DMS114 treated with DMSO at 0.1 percent for 48 hours (cell line): ENCODE measurements around the gene DNAAF5.
"Not testable (repeated sequence)": the region's sequence is repeated elsewhere in the genome, so short reads cannot be mapped to it uniquely, and the experiment has no call there.

Source experiments
- DNase-seq: peaks from one replicate; lab custom pipeline; 2025; ENCODE audit not compliant: unreplicated experiment; lab: John Stamatoyannopoulos, UW

Gene DNAAF5

DNA sequence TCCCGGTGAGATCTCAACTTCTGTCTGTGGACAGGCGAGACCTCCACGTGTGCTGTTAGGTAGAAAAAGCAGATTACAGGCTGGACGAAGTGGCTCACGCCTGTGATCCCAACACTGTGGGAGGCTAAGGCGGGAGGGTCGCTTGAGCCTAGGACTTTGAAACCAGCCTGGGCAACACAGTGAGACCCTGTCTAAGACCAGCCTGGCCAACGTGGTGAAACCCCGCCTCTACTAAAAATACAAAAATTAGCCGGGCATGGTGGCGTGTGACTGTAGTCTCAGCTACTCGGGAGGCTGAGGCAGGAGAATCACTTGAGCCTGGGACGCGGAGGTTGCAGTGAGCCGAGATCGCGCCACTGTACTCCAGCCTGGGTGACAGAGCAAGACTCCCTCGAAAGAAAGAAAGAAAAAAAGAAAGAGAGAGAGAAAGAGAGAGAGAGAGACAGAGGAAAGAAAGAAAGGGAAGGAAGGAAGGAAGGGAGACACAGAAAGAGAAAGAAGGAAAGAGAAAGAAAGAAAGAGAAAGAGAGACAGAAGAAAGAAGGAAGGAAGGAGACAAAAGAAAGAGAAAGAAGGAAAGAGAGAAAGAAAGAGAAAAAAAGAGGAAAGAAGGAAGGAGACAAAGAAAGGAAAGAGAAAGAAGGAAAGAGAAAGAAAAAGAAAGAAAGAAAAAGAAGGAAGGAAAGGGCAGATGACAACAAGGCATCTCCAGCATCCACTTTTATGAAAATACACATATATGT lies 76.2 kb downstream of the DNAAF5 start:
- DNase-seq = no peak

DNA sequence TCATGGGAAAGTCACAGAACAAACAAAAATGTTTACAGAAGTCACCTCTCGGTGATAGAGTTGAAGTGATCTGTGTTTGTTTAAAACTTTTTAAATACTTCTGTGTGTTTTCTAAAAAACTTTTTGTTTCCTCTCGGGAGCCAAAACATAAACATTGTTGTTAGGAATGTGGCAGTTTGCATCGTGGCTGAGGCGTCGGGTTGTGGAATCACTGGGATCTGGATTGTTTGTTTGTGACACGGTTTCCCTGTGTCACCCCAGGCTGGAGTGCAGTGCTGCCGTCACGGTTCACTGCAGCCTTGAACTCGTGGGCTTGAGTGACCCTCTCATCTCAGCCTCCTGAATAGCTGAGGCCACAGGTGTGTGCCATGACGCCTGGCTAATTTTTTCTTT lies 76.7 kb downstream of the DNAAF5 start:
- DNase-seq = no peak

DNA sequence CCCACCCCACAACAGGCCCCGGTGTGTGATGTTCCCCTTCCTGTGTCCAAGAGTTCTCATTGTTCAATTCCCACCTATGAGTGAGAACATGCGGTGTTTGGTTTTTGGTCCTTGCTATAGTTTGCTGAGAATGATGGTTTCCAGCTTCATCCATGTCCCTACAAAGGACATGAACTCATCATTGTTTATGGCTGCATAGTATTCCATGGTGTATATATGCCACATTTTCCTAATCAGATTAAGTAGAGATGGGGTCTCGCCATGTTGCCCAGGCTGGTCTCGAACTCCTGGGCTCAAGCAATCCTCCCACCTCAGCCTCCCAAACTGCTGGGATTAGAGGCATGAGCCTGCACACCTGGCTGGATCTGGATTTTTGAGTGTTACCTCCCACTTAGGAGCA lies 77.3 kb downstream of the DNAAF5 start:
- DNase-seq = not testable (repeated sequence)

DNA sequence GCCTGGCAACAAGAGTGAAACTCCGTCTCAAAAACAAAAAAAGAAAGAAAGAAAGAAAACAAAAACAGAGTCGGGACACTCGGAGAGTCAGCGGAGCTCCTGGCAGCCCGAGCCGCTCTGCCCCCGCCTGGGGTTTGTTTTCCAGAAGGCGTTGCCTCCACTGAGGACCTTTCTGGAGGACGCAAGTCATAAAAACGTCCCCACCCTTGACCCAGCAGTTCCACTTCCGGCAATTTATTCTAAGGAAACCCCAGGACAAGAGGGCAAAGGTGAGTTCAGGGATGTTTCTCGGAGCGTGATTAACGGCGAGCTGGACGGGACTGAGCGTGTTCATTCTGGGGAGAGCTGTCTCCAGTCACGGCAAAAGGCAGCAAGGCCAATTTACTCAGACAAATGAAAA lies 78.8 kb downstream of the DNAAF5 start:
- no peak for DNase-seq

DNA sequence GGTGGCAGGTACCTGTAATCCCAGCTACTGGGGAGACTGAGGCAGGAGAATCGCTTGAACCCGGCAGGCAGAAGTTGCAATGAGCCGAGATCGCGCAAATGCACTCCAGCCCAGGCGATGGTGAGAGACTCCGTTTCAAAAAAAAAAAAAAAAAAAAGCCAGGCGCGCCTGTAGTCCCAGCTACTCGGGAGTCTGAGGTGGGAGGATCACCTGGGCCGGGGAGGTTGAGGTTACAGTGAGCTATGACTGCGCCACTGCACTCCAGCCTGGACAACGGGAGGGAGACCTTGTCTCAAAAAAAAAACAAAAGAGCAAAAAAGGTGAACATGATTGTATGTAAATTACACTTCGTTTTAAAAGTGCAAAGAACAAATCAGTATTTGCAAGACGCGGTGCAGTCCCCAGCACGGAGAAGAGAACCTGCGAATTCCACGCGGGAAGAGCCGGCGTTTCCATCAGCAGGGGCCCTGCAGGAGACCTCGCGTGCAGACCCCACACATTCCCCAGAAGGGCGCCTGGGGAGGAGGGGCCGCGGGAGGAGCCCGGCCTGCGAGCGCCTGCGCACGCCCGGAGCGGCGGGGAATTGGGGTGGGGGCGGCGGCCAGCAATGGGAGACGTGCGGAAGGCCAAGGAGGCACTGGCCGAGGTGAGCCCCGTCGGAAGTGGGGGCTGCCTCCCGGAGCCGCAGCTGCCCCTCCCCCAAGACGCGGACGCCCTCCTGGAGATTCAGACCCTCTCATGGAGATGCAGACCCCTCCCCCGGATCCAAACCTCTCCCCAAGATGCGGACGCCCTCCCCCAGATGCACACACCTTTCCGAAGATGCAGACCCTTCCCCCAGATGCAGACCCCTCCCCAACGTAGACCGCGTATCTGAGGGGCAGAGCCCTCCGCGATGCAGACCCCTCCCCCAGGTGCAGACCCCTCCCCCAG lies 89.1 kb downstream of the DNAAF5 start:
- peak; percentile 42 for DNase-seq

DNA sequence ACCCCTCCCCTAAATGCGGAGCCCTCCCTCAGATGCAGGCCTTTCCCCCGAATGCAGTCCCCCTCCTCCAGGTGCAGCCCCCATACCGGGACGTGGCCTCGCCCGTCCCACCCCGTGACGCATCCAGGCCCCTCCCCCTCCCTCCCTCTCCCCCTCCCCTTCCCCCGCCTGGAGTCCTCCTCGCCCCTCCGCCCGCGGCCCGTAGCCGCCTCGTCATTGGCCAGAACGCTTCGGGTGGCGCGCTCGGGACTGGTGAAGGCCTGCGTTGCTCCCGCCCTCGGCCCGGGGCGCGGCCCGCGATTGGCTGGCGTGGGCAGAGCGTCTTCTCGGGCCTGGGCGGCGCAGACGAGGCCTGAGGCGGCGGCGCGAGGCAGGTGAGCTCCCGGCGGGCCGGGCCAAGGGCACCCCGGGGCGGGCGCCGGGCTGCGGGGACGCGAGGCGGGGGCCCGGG lies 89.8 kb downstream of the DNAAF5 start:
- DNase-seq = peak; percentile 93

DNA sequence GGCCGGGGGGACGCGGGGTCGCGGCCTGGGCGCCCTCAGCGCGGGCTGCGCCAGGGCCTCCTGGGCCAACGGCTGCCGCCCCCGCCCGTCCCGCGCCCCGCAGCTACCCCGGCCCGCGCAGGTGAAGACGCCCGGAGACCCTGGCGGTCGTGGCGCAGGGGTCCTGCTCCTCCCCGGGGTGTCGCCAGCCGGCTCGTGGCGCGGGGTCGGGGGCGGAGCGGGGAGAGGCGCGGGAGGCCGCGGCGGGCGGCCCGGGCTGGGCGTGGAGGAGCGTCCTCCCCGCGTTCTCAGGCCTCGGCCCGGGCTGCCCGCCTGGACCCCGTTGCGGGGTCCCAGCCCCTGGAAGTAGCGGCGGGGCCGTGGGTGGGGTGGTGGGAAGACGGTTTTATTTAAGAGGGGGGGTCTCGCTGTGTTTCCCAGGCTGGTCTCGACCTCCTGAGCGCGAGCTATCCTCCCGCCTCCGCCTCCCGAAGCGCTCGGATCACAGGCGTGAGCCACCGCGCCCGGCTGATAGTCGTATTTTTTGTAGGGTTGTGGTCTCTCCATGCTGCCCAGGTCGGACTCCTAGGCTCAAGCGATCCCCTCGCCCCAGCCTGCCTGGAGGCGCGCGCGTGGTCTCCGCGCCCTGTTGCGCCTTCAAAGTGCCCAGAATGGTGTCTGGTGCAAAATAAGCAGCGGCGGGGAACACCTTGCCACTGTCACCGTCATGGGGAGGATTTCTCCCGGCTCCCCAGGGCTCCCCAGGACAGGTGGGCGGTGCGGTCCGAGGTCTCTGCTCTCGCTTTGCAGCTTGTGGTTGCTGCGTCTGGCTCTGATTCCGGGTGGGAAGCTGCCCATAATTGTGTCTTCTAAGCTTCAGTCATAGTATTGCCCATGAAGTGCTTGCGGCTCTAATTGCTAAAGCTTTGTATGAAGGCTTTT lies 90.5 kb downstream of the DNAAF5 start:
- no peak for DNase-seq

DNA sequence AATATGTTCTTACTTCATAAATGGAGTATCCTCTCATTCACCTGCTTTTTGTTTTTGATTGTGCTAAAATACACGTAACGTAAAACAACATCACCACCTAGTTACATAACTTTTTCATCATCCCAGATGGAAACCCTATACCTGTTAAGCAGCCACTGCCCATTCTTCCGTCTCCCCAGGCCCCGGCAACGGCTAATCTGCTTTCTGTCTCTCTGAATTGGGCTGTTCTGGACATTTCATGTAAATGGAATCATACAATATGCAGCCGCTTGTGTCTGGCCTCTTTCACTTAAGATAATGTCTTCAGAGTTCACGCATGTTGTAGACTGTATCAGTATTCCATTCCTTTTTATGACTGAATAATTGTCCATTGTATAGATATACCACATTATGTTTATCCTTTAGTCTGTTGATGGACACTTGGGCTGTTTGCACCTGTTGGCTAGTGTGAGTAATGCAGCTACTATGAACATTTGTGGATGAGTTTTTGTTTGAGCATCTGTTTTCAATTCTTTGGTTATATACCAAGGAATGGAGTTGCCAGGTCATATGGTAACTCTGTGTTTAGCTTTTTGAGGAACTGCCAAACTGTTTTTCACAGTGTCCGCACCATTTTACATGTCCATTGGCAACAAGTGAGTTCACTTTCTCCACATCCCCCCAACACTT lies 91.7 kb downstream of the DNAAF5 start:
- DNase-seq = peak; percentile 31

DNA sequence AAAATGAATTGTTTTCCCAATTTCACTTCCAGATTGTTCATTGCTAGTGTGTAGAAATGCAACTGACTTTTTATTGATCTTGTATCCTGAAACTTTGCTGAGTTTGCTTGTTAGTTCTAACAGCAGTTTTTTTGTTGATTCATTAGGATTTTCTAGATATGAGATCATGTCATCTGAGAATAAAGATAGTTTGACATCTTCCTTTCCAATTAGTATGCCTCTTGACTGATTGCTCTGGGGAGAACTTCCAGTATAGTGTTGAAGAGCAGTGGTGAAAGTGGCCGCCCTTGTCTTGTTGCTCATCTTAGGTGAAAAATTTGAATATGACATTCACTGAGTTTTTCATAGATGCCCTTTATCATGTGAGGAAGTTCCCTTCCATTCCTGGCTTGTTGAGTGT lies 93.8 kb downstream of the DNAAF5 start:
- DNase-seq = no peak

DNA sequence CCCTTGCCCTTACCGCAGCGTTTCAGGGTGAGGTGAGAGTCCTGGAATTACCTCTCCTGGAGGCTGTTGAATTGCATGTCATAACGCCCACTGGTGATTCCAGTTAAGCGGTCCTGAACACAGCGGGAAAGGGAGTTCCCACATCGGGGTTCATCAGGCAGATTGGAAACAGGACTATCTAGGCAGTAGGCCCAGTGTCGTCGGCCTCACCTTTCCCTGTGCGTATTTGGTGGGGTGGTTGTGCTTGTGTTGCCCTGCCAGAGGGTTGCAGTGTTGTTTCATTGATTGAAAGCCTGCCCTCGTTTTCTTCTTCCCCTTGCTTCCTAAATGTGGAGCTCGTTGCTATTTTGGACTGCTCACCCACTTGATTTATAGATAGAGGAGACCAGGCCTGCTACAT lies 95.2 kb downstream of the DNAAF5 start:
- DNase-seq = no peak

DNA sequence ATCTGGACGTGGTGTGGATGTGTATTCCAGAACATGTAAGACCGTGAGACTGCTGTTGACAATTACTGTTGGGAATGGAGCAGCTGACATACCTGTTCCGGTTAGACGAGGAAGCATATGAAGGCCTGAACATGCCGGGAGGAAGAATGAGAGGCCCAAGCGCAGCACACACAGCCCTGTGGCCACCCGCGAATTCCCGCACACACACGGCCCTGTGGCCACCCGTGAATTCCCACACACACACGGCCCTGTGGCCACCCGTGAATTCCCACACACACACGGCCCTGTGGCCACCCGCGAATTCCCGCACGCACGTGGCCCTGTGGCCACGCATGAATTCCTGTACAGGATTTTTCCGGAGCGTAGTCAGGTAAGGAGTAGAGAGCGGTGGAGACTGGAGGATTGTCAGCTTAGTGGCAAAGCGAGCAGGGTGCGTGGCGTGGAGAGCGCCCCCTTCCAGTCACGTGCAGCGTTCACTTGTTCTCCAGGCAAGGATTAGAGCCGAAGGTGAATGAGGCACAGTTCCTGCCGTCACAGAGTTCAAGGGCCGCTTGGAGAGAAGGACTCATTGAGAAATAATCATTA lies 96.3 kb downstream of the DNAAF5 start:
- DNase-seq = no peak

DNA sequence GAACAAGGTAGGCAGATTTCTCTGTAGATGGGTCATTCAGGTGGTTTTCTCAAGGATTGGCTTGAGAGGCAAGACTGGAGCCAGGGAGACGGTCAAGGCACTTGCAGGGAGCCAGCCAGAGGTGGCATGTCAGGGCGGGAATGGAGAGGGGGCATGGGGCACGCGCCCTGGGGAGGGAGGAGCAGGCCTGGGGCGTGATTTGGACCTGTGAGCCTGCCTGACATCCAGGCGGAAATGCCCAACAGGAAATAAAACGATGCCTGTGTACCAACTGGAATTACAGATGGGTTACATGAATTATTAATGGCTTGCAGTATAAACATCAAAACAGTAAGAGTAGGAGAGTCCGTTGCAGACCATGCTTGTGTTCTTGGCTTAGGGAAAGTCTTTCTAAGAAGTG lies 97.2 kb downstream of the DNAAF5 start:
- no peak for DNase-seq

DNA sequence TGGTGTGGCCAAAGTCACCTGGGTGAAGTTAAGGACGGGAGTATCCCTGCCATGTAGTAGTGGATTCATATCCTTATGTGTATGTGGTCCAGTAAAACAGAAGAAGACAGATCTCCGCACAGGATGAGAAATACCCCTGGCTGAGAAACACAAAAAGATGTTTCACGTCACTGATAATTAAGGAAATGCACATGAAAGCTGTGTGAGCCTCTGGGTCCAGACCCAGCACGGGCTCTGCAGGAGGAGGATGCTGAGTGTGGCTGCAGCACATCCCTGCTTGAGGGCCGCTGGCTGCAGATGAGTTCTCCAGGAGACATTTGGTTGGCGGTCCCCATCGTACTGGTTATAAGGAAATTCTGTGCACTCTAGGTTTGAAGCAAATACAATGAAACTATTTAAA lies 97.6 kb downstream of the DNAAF5 start:
- no peak for DNase-seq

DNA sequence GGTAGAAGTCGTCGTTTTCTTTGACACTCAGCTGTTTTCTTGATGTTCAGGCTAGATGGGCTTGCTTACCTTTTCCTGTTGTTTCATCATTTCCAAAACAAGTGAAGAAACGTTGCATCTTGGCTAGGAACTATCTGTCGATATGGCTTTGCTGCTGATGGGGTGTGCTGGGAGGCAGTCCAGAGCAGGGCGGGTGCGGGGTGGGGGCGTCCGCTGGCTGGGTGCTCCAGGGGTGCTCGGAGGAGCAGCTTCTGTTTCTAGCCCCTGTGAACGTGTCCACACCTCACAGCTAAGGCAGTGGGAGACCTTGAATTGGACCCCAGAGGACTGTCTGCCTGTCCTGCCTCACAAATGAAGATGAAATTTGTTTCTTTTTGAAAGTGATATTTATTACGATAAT lies 98.2 kb downstream of the DNAAF5 start:
- no peak for DNase-seq

DNA sequence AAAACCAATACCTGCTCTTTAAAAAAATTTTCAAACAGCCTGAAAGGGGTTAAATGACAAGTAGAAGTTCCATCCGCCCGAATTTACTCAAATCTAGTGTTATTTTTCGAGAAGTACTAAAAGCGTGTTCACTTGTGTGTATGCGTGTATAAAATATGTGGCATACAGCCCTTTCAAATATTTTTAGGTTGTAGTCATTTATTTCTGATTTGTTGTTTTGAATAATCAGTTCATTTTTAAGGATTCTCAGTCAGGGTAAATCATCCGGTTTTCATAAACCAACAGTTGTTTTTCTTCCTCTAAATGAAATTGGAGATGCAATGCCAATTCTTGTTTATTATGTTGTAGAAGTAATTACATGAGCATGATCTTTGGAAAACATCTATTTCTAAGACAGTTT lies 98.9 kb downstream of the DNAAF5 start:
- no peak for DNase-seq

DNA sequence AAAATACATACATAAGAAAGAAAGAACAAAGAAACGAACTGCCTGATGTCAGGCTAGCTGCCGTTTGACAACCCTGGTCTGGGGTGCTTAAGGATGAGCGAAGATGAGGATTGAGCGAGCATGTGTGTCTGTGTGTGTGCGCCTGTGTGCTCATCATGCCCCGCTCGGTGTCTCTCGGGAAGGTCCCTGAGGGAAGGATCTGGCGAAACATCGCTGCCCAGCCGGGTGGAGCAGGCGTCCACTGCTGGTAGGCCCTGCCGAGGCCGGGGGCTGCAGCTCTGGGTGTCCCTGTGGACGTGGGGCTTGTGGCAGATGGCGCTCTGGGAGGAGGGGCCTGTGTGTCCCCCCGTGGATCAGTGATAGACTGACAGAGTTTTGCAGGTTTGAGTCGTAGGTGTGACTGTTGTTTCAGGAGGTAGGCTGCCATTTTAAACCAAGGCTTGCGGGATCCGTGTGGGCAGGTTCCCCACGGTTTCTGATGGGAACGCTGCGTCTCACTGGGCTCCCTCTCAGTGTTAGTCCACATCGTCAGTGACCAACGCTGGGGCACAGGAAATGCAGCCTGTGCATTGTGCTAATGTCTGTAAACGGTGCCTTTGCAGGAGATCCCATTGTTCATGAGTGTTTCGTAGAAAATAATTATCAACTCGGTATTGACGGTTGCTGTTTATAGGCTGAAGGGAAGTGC lies 99.9 kb downstream of the DNAAF5 start:
- no peak for DNase-seq

DNA sequence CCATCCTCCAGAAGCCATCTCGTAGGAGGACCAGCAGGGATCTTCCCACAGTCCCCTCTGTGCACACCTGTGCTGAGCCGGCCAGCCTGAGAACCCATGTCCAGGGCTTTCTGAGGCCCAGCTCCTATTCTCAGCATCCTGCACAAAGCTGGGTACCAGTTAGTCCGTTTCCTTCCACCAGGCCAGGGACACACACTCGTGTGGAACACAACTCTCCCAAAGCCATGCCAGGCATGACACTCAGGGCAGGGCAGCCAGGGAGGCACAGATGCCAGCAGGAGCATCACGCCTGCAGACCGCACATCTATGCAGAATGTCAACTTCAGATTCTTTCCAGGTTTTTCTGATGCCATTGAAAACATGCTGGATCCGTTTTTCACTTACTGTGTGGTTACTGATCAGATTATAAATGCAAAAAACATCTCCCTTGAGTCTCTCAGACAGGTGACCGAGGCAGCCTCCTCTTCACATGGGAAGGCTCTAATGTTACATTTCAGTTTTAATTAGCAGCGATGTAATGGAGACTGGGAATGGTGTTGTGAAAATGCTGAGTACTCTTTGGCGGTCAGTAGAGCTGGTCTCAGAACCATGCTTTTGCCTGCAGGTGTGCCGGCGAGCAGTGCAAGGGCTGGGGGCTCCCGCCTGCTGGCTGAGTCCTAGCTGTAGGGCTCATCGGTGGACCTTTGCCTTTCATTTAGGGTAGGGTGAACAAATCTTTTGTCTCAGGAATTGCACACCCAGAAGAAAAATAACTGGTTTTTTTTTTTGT lies 102.5 kb downstream of the DNAAF5 start:
- DNase-seq = no peak

DNA sequence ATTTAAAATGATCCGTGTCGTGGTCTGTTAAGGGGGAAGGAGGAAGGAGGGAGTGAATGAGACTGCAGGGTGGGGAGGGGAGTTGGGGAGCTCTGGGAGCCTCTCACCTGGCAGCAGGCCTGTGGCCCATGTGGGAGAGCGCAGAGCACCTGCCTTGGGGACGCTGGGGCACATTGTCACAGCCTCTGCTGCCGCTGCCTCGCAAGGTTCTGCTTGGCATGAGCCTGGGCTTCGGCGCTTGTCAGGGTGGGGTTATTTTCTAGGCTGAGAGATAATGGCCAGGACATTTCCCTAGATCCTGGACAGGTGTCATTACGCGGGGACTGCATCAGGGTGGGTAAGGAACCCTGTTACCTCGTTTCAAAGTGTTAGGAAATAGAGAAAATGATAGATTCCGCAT lies 103.6 kb downstream of the DNAAF5 start:
- DNase-seq = no peak

DNA sequence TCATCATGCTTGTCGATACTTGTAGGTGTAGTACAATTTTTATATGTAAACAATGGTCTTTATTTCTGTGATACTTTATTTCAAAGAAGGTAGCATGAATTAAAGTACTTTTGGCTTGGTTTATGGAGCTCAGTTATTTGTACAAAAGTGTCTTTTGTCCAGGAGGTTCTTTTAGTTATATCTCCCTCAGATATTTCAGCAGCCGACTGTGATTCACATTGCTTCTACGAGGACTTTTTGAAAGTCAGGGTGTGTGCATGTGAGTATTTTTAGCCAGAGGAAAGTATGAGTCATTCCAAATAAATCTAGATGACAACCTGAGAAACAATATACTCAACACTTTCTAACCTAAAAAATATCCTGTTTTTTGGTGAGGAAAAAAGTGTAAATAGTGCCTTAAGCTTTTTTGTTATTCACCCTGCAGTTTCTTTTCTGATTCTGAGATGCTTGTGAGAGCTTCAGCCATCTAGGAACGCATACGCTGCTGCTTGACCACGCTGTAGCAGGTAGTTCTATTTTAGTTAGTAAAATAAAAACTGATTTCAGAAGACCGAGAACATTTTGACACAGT lies 105.2 kb downstream of the DNAAF5 start:
- DNase-seq = no peak
